ENCODE data around the gene CFAP69.
"Not testable (repeated sequence)": the region's sequence is repeated elsewhere in the genome, so short reads cannot be mapped to it uniquely, and the experiment has no call there.

The CFAP69 gene

GRCh38 chr7:90347759-90348158 is 102.8 kb downstream of the CFAP69 start:
- no peak for DNase-seq

DNA sequence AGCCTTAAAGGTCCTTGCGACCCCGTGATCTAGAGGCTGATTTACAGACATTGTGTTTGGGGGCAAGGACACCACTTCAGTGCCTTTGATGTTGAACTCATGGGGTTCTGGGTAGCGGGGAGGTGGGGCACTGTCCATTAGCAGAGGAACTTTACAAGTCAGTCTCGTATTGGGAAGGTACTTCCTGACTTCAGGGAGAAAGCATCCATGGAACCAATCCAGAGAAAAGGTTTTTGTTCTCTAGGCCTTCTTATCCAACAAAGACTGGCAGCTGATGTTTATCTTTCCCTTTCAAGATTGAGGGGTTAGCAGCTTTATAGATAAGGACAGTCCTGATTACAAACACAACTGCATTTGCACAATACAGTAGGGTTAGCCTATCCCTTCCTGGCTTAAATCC is 104.3 kb downstream of the CFAP69 start:
- no peak for DNase-seq

DNA sequence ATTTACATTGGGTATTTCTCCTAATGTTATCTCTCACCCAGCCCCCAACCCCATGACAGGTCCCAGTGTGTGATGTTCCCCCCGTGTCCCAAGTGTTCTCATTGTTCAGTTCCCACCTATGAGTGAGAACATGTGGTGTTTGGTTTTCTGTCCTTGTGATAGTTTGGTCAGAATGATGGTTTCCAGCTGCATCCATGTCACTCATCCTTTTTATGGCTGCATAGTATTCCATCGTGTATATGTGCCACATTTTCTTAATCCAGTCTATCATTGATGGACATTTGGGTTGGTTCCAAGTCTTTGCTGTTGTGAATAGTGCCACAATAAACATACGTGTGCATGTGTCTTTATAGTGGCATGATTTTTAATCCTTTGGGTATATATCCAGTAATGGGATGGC is 105.1 kb downstream of the CFAP69 start:
- DNase-seq = not testable (repeated sequence)

GRCh38 chr7:90351987-90352386 is 107.0 kb downstream of the CFAP69 start:
- no peak for DNase-seq

Data from NCI-H1105 (cell line).